Epithelial cell of proximal tubule (primary cell): Measurements from ENCODE around the gene TUSC1. TPM values are rescaled to one million over a fixed set of nuclear protein-coding genes. Genes with fewer than 3 reads are reported as not detected.

ENCODE experiments used
- DNase-seq: peaks from one replicate; pipeline ENCODE4 v3.0.0-alpha.2; 2011; ENCODE audit warnings: low read depth
- H3K4me3 ChIP-seq: 2 replicates; pipeline ENCODE4 v1.5.1; 2011; ENCODE audit warnings: low read depth, mild to moderate bottlenecking, low read length
- CTCF ChIP-seq: conservative IDR thresholded peaks from 2 replicates; pipeline ENCODE4 v1.5.1; 2012; ENCODE audit warnings: low read depth, mild to moderate bottlenecking, low read length
- total RNA-seq: library from RNA; depleted of rRNA; stranded (reverse); fragments of >200 nt; gene quantifications from 2 replicates; pipeline ENCODE4 v1.2.3, GENCODE V29; 2015

Gene TUSC1
- total RNA-seq, 1 donor from 2014 or later = 16.7 TPM

- no peak for TF ChIP-seq CTCF
- no peak overlapping the region for H3K4me3 ChIP-seq
- no peak for DNase-seq
Measured at GRCh38 chr9:25629231-25629630, 49.0 kb downstream of the TUSC1 start.
